Measurements from ENCODE around the gene PEMT. TPM values are rescaled to one million over a fixed set of nuclear protein-coding genes. Genes with fewer than 3 reads are reported as not detected.

Gene PEMT
- total RNA-seq, 1 experiment from 2014 or later = 178 TPM

GRCh38 chr17:17469358-17469757, 122.2 kb downstream of the PEMT start:
- Histone ChIP-seq H3K9ac (ENCODE audit: low read length) (no peak overlapping the region), H3K4me2 (ENCODE audit: low read length) (no peak overlapping the region), H3F3A (ENCODE audit: low read length, unreplicated experiment) (no peaks in the 10 kb centered on the region), H3K36me3 (ENCODE audit: low read depth, low read length) (no peaks in the 10 kb centered on the region), H3K79me2 (ENCODE audit: low read length) (no peaks in the 10 kb centered on the region), H3K4me3 (ENCODE audit: low read length) (no peak overlapping the region), H3K4me1 (ENCODE audit: insufficient read depth, low read length) (peaks cover 15% of the 10 kb centered on the region), H3K9me2 (replicated peaks; ENCODE audit: low read length) (no peaks in the 10 kb centered on the region), H3K9me3 (ENCODE audit: low read length) (no peaks in the 10 kb centered on the region), H3K27ac (ENCODE audit: low read length) (no peak overlapping the region), H4K20me1 (ENCODE audit: low read length) (no peaks in the 10 kb centered on the region), H2AFZ (ENCODE audit: low read length) (no peak overlapping the region), H3K27me3 (ENCODE audit: low read length) (peaks cover 8% of the 10 kb centered on the region; the same call in 1 of the 2 replicates)
- no peak for DNase-seq
- CTCF ChIA-PET = no interaction called here
- intact Hi-C loops (cut with micrococcal nuclease) = no loop called here
- POLR2A ChIA-PET (ENCODE audit: unreplicated experiment) = no interaction called here
- no TSS peak for BruUV-seq (replicated peaks)
- TF ChIP-seq CTCF (conservative IDR thresholded peaks at IDR 0.05; ENCODE audit: low read depth, low read length) = no peak
- TF ChIP-seq EZH2phosphoT487 (IDR thresholded peaks at IDR 0.05; ENCODE audit: borderline replicate concordance, low read length) = no peak
- TF ChIP-seq EZH2 (IDR thresholded peaks at IDR 0.05; ENCODE audit: low read length, unreplicated experiment) = no peak
- no peak for ATAC-seq

GRCh38 chr17:17468217-17469010, 123.1 kb downstream of the PEMT start:
- intact Hi-C loops (cut with micrococcal nuclease) = no loop called here
- POLR2A ChIA-PET (ENCODE audit: unreplicated experiment) = interaction anchor here (0.6 kb wide), 1 partner anchor 21 kb away, joined by 3 read pairs; no protein-coding TSS in a partner anchor
- CTCF ChIA-PET = no interaction called here

More at GRCh38 chr17:17468217-17469010, 123.1 kb downstream of the PEMT start:
- no TSS peak for BruUV-seq (replicated peaks)
- Histone ChIP-seq H2AFZ (ENCODE audit: low read length) (no peak overlapping the region), H3K27me3 (ENCODE audit: low read length) (peaks cover 10% of the 10 kb centered on the region; the same call in 1 of the 2 replicates), H4K20me1 (ENCODE audit: low read length) (no peaks in the 10 kb centered on the region), H3F3A (ENCODE audit: low read length, unreplicated experiment) (no peaks in the 10 kb centered on the region), H3K79me2 (ENCODE audit: low read length) (no peaks in the 10 kb centered on the region), H3K9me2 (replicated peaks; ENCODE audit: low read length) (no peaks in the 10 kb centered on the region), H3K9ac (ENCODE audit: low read length) (no peak overlapping the region), H3K4me1 (ENCODE audit: insufficient read depth, low read length) (peaks cover 15% of the 10 kb centered on the region), H3K4me3 (ENCODE audit: low read length) (no peak overlapping the region), H3K27ac (ENCODE audit: low read length) (no peak overlapping the region), H3K4me2 (ENCODE audit: low read length) (no peak overlapping the region), H3K36me3 (ENCODE audit: low read depth, low read length) (no peaks in the 10 kb centered on the region), H3K9me3 (ENCODE audit: low read length) (no peaks in the 10 kb centered on the region)
- TF ChIP-seq CTCF (conservative IDR thresholded peaks at IDR 0.05; ENCODE audit: low read depth, low read length) (no peak), EZH2 (IDR thresholded peaks at IDR 0.05; ENCODE audit: low read length, unreplicated experiment) (no peak), EZH2phosphoT487 (IDR thresholded peaks at IDR 0.05; ENCODE audit: borderline replicate concordance, low read length) (no peak)
- DNase-seq (no peak), ATAC-seq (no peak)

Measured in PC-3 (cell line).